Activated naive CD8-positive, alpha-beta T cell (primary cell): ENCODE data around the gene ADCY9.
"Not testable (repeated sequence)": the region's sequence is repeated elsewhere in the genome, so short reads cannot be mapped to it uniquely, and the experiment has no call there.

Experiments used
- H3K27ac Mint-ChIP-seq: one replicate; pipeline ENCODE4 v1.8.0; 2021; ENCODE audit warnings: mixed read lengths
- H3K27me3 Mint-ChIP-seq: one replicate; pipeline ENCODE4 v1.8.0; 2021; ENCODE audit warnings: mixed read lengths
- H3K36me3 Mint-ChIP-seq: one replicate; pipeline ENCODE4 v1.8.0; 2021; ENCODE audit warnings: mixed read lengths
- H3K4me1 Mint-ChIP-seq: one replicate; pipeline ENCODE4 v1.8.0; 2021; ENCODE audit warnings: low read depth, mixed read lengths
- H3K4me3 Mint-ChIP-seq: one replicate; pipeline ENCODE4 v1.8.0; 2021; ENCODE audit warnings: mild to moderate bottlenecking, mixed read lengths
- H3K9me3 Mint-ChIP-seq: one replicate; pipeline ENCODE4 v1.8.0; 2021; ENCODE audit warnings: low read depth, mixed read lengths

Gene ADCY9

GRCh38 chr16:3965306-3965705, 150.9 kb downstream of the ADCY9 start:
- H3K27me3 Mint-ChIP-seq: no peaks in the 10 kb centered on the region
- H3K36me3 Mint-ChIP-seq: peaks cover 9% of the 10 kb centered on the region
- peaks cover 28% of the 10 kb centered on the region for H3K4me1 Mint-ChIP-seq
- H3K27ac Mint-ChIP-seq: no peak overlapping the region
- H3K4me3 Mint-ChIP-seq: no peak overlapping the region
- no peaks in the 10 kb centered on the region for H3K9me3 Mint-ChIP-seq

- Mint-ChIP-seq H3K36me3 (peaks cover 9% of the 10 kb centered on the region), H3K27me3 (no peaks in the 10 kb centered on the region), H3K4me1 (peaks cover 28% of the 10 kb centered on the region), H3K4me3 (no peak overlapping the region), H3K27ac (no peak overlapping the region), H3K9me3 (no peaks in the 10 kb centered on the region)
Observed at GRCh38 chr16:3964686-3965290, 151.5 kb downstream of the ADCY9 start.

GRCh38 chr16:3963886-3964685, 152.2 kb downstream of the ADCY9 start:
- no peak overlapping the region for H3K27ac Mint-ChIP-seq

GRCh38 chr16:3963203-3963602, 153.0 kb downstream of the ADCY9 start:
- H3K27ac Mint-ChIP-seq: no peak overlapping the region

More at GRCh38 chr16:3963886-3964685, 152.2 kb downstream of the ADCY9 start:
- H3K36me3 Mint-ChIP-seq: peaks cover 9% of the 10 kb centered on the region
- no peaks in the 10 kb centered on the region for H3K27me3 Mint-ChIP-seq
- no peaks in the 10 kb centered on the region for H3K9me3 Mint-ChIP-seq
- H3K4me3 Mint-ChIP-seq: no peak overlapping the region
- H3K4me1 Mint-ChIP-seq: peaks cover 28% of the 10 kb centered on the region

GRCh38 chr16:3961449-3961849, 154.8 kb downstream of the ADCY9 start:
- Mint-ChIP-seq H3K27me3 (peaks cover 4% of the 10 kb centered on the region), H3K4me3 (no peak overlapping the region), H3K36me3 (peaks cover 8% of the 10 kb centered on the region), H3K4me1 (peaks cover 28% of the 10 kb centered on the region), H3K9me3 (no peaks in the 10 kb centered on the region), H3K27ac (no peak overlapping the region)

More at GRCh38 chr16:3963203-3963602, 153.0 kb downstream of the ADCY9 start:
- Mint-ChIP-seq H3K4me1 (peaks cover 28% of the 10 kb centered on the region), H3K9me3 (no peaks in the 10 kb centered on the region), H3K27me3 (no peaks in the 10 kb centered on the region), H3K36me3 (peaks cover 9% of the 10 kb centered on the region), H3K4me3 (peak overlapping the region; percentile 48)

- not testable (repeated sequence) for H3K9me3 Mint-ChIP-seq, H3K27ac Mint-ChIP-seq, H3K27me3 Mint-ChIP-seq, H3K36me3 Mint-ChIP-seq
- peaks cover 28% of the 10 kb centered on the region for H3K4me1 Mint-ChIP-seq
- peak overlapping the region; percentile 83 for H3K4me3 Mint-ChIP-seq
Observed at GRCh38 chr16:3959926-3960590, 156.2 kb downstream of the ADCY9 start.

- Mint-ChIP-seq H3K9me3 (no peaks in the 10 kb centered on the region), H3K27ac (no peak overlapping the region), H3K4me1 (peaks cover 28% of the 10 kb centered on the region), H3K4me3 (no peak overlapping the region), H3K27me3 (peaks cover 14% of the 10 kb centered on the region), H3K36me3 (peaks cover 2% of the 10 kb centered on the region)
Observed at GRCh38 chr16:3959148-3959547, 157.1 kb downstream of the ADCY9 start.

GRCh38 chr16:3957344-3957980, 158.8 kb downstream of the ADCY9 start:
- no peaks in the 10 kb centered on the region for H3K36me3 Mint-ChIP-seq
- peaks cover 16% of the 10 kb centered on the region for H3K27me3 Mint-ChIP-seq
- no peak overlapping the region for H3K4me3 Mint-ChIP-seq
- H3K27ac Mint-ChIP-seq: no peak overlapping the region
- H3K4me1 Mint-ChIP-seq: peaks cover 12% of the 10 kb centered on the region
- H3K9me3 Mint-ChIP-seq: no peaks in the 10 kb centered on the region

- Mint-ChIP-seq H3K9me3 (no peaks in the 10 kb centered on the region), H3K36me3 (peaks cover 2% of the 10 kb centered on the region), H3K4me3 (no peak overlapping the region), H3K27me3 (peaks cover 18% of the 10 kb centered on the region), H3K4me1 (peaks cover 3% of the 10 kb centered on the region), H3K27ac (no peak overlapping the region)
Observed at GRCh38 chr16:3954411-3954921, 161.8 kb downstream of the ADCY9 start.

GRCh38 chr16:3953728-3954410, 162.4 kb downstream of the ADCY9 start:
- Mint-ChIP-seq H3K36me3 (peaks cover 2% of the 10 kb centered on the region), H3K27ac (no peak overlapping the region), H3K9me3 (no peaks in the 10 kb centered on the region), H3K27me3 (peaks cover 18% of the 10 kb centered on the region), H3K4me3 (no peak overlapping the region), H3K4me1 (peaks cover 3% of the 10 kb centered on the region)

GRCh38 chr16:3952737-3953131, 163.5 kb downstream of the ADCY9 start:
- peaks cover 3% of the 10 kb centered on the region for H3K4me1 Mint-ChIP-seq
- no peak overlapping the region for H3K27ac Mint-ChIP-seq
- H3K9me3 Mint-ChIP-seq: no peaks in the 10 kb centered on the region
- H3K27me3 Mint-ChIP-seq: peaks cover 18% of the 10 kb centered on the region
- H3K36me3 Mint-ChIP-seq: peaks cover 2% of the 10 kb centered on the region
- H3K4me3 Mint-ChIP-seq: no peak overlapping the region

GRCh38 chr16:3951861-3952736, 164.1 kb downstream of the ADCY9 start:
- H3K4me3 Mint-ChIP-seq: no peak overlapping the region
- H3K27me3 Mint-ChIP-seq: peaks cover 14% of the 10 kb centered on the region
- no peak overlapping the region for H3K27ac Mint-ChIP-seq
- peaks cover 3% of the 10 kb centered on the region for H3K4me1 Mint-ChIP-seq
- peaks cover 2% of the 10 kb centered on the region for H3K36me3 Mint-ChIP-seq
- H3K9me3 Mint-ChIP-seq: no peaks in the 10 kb centered on the region

GRCh38 chr16:3951380-3951779, 164.9 kb downstream of the ADCY9 start:
- not testable (repeated sequence) for H3K4me3 Mint-ChIP-seq, H3K27ac Mint-ChIP-seq, H3K36me3 Mint-ChIP-seq, H3K4me1 Mint-ChIP-seq, H3K9me3 Mint-ChIP-seq
- H3K27me3 Mint-ChIP-seq: peaks cover 14% of the 10 kb centered on the region
